Sciatic nerve (tissue), 2 donors: ENCODE data around the gene DKK3. TPM values are rescaled to one million over a fixed set of nuclear protein-coding genes. Genes with fewer than 3 reads are reported as not detected.

ENCODE experiments used
- ATAC-seq: fragments of 200-7000 bp; cut with Tn5 transposase; one replicate; pipeline ENCODE4 v1.9.1; 2020; ENCODE audit warnings: mild to moderate bottlenecking, moderate library complexity
- DNase-seq: peaks from one replicate; pipeline ENCODE4 v3.0.0-alpha.2; 2020; ENCODE audit warnings: low spot score
- intact Hi-C: fragments of 100-400 bp; cut with DNase I; formaldehyde crosslinking; loops from one replicate; pipeline ENCODE4 v1.14.2; 2022
- total RNA-seq: library from RNA; stranded (reverse); fragmentation: NEBNext Ultra II Directional; extraction: Animal tissue kit (Norgen Biotek cat#: 25700); gene quantifications from one replicate; pipeline ENCODE4 v1.2.1, GENCODE V29; 2021
- donor health status: DM: no; HTN: no; CAD: no.
- donor health status: DM: no; HTN: no; CAD: no.

The DKK3 gene
- total RNA-seq = 201 TPM

DNA sequence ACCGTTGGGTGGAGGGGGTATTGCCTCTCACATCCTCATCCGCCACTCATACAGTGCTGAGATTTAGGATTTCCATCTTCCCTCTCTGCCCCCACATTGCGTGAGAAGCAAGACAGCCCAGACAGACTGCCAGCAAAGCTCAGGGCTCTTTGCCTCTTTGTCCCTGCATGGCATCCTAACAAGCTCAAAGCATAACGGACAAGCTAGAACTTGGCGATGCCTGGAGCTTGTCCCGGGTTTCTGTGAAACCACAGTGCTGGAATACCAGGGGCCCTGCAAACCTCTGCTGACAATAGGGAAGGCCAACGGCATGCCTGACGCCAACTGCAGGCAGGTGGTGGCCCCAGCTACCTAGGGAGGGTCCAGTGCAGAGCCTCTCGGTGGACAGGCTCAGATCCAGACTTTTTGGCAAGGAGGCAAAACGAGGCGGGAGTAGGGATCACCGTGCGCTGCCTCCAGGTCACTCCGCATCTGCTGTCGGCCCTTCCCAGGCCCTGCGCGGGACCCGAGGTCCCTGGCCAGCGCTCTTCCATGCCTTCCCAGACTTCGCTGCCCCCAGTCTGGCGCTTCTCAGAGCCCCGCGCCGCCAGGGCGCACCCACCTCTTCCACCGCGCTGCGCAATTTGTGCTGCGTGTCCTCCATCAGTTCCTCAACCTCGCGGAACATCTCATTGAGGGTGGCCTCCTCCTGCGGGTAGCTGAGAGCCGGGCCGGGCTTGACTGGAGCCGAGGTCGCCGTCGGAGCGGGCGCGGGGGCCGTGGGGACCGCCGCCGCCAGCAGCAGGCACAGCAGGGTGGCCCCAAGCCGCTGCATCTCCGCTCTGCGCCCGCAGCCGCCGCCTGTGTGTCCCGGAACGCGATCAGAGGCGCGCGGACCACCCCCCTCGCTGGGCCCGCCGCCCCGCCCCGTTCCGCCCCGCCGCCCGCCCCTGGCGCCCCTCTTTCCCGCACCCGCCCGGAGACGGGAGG, at the start of gene DKK3:
Gene DKK3, minus strand, starts transcription at position 858 of the 969 bp plus-strand sequence. Its CDS starts 44 bp downstream, at position 814.
- DNase-seq = no peak
- intact Hi-C loops = no loop called here
- ATAC-seq = peak; percentile 18

DNA sequence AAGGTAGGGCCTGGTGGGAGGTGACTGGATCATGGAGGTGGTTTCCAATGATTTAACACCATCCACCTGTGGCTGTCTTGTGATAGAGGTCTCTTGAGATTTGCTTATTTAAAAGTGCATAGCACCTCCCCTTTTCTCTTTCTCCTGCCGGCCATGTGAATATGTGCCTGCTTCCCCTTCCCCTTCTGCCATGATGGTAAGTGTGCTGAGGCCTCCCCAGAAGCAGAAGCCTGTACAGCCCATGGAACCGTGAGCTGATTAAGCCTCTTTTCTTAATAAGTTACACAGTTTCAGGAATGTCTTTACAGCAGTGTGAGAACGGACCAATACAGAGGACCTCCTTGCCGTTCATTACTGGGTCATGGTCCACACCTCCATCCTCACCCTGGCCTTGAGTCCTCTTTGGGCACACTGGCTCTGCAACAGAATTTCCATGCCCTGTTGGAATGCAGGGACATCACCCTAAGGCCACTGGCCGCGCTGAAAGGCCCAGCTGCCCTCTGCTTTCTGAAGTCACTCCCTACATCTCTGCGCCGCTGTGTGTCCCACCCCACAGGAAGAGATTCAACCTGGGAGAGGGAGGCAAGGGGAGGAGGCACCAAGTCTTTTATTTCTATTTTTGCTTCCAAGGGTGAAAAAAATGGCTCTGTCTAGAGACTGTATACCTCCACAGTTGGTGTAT, 49.0 kb upstream of the DKK3 start:
- no peak for ATAC-seq
- DNase-seq = no peak
- intact Hi-C loops = no loop called here

DNA sequence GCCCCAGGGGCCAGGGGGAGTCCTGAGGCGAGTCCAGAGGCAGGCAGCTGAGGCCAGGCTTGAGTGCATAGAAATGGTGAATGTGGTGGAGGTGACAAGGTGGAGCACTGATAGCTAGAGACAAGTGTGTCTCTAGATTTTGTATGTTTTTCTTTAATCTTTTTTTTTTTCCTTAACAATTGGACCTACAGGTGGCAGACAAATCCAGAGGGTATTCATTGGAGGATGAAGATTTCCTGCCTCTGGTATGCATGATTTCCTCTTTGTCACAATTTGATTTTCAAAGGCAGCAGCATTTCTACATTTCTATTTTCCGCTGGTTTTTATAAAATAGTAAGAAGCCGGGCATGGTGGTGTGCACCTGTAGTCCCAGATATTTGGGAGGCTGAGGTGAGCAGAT, 47.7 kb upstream of the DKK3 start:
- intact Hi-C loops = no loop called here
- ATAC-seq (no peak), DNase-seq (no peak)

DNA sequence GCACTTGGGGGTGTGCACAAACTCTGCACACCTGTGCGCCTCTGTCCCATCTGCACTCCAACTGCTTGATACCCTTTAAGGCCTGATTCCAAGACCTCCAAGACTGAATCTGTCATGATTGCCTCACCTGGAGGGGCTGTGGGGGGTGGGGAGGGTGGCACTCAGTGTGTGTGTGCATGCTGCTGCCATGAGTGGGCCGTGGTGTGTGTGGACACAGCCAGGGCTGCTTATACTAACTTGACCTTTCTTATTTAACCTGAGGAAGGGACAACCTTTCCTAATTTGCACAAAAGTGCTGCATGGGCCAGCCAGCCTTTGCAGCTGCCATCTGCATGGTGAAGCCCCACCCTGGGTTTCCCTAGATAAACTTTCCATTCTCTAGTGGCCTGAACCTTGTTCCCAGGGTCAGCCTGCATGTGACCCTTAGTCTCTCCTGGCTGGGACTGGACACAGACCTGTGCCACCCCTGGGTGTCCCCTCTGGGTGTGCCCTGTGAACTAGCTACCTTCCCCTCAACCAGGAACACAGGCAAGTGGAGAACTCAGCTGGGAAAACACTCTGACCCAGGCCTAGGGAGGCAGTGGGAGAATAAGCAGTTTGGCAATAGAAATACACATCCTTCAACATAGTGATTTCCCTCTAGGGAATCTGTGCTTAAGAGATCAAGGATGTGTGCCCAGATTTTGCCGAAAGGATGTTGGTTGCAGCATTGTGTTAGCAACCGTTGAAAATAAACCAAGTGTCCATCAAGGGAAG, 45.4 kb upstream of the DKK3 start:
- no peak for DNase-seq
- no peak for ATAC-seq
- intact Hi-C loops = no loop called here

DNA sequence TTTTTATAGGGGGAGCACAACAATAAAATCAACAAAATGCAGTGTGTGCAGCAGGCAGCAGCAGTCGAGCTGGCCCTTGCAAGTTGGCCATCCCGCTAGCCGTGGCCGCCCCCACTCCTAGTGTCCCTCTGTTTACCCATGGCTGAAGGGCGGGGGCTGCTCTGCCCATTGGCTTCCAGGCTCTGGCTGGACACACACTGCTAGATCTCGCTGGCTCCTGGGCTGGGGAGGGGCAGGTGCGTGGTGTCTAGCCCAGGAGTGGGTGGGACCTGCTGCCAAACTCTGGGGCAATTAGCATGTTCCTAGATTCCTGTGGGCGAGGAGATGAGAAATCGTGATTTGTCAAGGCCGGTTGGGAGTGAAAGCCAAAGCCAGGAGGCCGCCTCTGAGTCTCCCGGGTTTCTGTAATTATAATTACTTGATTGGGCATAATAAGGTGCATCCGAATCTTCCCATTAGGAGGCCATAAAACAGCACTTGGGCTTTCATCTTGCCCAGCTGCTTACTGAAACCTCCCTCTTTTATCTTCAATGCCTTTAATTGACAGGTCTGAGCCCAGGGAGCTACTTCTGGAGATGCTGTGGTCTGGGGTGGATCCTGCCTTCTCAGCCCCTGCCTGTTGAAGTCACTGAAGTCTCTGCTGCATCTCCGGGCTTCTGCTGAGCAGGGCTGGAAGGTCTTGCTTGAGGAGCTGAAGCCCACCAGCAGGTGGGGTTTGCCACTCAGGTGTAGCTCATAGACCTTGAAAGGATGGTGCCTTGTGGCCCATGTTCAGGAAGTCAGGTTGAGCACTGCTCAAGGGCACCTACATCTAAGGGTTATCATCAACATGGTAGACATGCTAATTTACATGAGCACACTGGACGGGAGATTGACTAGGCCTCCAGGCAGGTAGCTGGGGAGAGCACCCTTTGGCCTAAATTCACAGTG, 44.5 kb upstream of the DKK3 start:
- ATAC-seq = no peak
- intact Hi-C loops = no loop called here
- DNase-seq = no peak

DNA sequence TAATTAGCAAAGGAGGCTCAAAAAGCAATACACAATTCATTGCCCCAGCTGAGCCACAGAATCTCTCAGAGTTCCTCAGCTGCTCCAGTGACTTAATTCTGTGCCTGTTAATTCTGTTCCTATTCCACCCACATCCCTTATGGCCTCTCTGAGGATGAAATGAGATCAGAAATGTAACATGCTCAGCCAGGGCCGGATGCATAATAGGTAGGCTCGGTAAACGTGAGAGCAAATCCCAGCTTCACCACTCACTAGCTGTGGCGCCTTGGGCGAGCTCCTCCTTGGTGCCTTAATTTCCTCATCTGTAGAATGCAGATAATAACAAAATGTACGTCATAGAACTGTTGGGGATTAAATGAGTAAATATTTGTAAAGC, 42.8 kb upstream of the DKK3 start:
- no peak for DNase-seq

DNA sequence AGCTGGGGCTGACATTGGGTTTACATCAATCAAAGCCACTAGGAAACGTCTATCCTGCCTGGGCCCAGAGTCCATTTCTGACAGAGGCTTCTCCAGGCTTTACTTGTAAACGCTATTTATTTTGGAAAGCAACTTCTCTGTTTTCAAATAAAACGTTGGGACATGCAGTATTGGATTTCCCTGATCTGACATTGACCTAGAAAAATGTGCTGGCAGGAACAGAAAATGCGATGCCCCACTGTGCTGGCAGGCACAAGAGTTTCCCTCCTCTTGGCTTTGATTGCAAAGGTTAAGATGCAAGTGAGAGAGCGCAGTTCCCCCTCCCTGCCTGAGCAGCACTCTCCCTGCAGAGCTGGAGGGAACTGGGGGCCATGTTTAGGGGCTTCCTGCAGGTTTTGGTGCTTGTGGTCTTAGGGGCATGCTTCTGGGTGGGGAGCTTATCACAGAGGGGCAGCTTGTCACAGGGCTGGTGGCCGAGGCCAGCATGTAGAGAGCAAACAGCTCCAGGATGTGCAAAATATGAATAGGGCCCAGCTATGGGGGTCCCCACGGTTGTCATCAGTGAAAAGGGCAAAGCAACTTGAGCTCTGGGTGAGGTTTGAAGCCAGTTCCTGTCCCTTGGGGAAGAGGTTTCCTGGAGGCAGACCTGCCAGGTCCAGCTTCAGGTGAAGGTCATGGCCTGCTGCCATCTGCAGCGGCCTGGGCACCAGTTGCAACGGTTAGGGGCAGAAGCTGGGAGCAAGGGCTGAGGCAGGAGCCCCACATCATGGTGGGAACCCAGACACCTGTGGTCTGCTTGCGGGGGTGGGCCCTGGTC, 42.3 kb upstream of the DKK3 start:
- DNase-seq = no peak
- peak; percentile 23 for ATAC-seq
- intact Hi-C loops = no loop called here

More for the DNA sequence above, 42.8 kb upstream of the DKK3 start:
- no peak for ATAC-seq
- intact Hi-C loops = no loop called here

DNA sequence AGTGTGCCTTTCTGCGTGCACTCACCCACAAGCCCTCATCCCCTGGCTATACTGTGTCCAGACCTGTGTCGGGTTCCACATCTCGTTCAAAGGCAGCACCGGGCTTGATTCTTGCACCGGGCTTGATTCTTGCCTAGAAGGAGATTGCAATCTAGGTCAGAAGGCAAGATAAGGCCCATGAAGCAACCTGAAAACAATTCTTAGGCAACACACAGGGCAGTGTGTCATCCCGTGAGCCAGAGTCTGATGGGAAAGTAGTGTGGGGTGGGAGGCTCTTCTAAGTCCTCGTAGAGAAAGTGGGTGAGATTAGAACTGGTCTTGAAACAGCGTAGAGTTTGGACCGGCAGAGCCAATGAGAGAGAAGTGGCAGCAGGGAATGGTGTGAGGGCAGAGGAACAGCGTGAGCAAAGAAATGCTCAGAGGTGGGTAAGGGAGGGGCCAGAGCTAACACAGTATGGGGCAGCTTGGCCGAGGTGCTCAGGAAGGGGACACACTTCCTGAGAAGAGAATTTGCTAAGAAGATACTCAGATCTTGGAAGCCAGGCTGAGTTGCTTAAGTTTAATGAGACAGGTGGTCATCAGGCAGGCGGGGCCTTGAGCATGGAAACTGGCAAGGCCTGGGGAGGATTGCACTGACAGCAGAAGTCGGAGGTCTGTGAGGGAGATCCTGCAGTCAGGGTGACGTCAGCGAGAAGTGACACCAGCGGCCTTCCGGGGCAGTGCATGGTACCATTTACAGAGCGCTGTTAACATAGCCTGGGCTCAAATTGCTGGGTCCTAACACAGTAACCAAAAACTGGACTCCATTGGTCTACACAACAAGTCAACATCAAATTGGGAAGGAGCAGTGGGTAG, 40.7 kb upstream of the DKK3 start:
- DNase-seq = no peak
- ATAC-seq = no peak
- intact Hi-C loops = loop anchor here (2.0 to 10.0 kb wide), 4 partner anchors 114 to 254 kb away; no protein-coding TSS in a partner anchor

DNA sequence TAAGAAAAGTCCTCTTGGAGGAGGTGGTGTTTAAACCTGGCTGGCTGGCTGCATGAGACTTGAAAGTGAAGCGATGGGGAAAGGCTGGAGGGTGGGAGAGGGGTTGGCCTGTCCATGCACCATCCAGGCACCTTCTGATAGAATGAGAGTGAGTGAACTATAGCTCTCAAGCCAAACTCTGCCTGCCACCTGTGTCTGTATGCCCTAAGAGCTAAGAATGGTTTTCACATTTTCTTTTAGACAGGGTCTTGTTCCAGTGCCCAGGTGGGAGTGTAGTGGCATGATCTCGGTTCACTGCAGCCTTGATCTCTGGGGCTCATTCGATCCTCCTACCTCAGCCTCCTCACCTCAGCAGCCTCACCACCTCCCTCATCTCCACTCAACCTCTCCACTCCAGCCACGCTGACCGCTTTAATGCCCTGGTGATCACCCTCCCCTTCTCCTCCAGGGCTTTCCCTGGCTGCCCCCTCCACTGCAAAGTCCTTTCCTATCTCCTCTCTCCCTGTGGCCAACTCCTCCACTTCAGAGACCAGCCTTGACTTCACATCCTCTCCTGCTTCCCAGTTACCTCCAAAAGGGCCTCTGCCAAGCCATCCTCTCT, 38.3 kb upstream of the DKK3 start:
- DNase-seq (no peak), ATAC-seq (no peak)
- intact Hi-C loops = loop anchor here (5.0 to 10.0 kb wide), 3 partner anchors 112 to 252 kb away; no protein-coding TSS in a partner anchor

DNA sequence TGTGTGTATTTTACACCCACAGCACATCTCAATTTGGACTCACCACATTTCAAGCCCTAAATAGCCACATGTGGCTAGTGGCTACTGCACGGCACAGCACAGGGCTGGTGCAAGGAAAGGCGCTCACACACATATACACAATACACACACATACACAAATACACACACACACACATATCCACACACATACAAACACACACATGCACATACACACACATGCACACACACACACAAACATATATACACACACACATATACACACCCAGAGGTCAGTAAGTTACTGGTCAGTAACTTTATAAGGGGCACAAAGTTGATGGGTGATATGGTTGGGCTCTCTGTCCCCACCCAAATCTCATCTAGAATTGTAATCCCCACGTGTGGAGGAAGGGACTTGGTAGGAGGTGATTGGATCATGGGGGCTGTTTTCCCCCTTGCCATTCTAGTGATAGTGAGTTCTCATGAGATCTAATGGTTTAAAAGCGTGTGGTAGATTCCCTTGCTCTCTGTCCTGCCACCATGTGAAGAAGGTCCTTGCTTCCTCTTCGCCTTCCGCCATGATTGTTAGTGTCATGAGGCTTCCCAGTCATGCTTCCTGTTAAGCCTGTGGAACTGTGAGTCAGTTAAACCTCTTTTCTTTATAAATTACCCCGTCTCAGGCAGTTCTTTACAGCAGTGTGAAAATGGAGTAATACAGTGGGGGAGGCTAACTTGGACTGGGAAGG, 37.6 kb upstream of the DKK3 start:
- ATAC-seq (no peak), DNase-seq (no peak)
- intact Hi-C loops = loop anchor here (5.0 to 10.0 kb wide), 3 partner anchors 111 to 251 kb away; no protein-coding TSS in a partner anchor

DNA sequence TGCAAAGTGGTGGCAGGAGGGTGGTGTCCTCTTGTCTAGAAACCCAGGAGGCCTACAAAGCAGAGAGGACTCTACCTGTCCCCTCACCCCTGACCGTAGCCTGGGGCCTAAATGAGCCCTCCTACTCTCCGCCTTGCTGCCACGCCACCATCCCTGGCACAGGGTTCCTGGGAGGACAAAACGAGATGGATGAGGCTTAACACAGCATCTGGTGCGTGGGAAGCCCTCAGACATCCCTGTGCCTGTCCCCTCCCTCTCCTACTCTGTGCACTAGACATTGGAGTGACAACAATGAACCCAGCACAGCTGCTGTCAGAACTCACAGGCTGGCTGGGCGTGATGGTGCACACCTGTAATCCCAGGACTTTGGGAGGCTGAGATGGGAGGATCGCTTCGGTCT, 36.4 kb upstream of the DKK3 start:
- intact Hi-C loops = loop anchor here (5.0 to 10.0 kb wide), 3 partner anchors 110 to 250 kb away; no protein-coding TSS in a partner anchor
- no peak for DNase-seq
- peak; percentile 1 for ATAC-seq

DNA sequence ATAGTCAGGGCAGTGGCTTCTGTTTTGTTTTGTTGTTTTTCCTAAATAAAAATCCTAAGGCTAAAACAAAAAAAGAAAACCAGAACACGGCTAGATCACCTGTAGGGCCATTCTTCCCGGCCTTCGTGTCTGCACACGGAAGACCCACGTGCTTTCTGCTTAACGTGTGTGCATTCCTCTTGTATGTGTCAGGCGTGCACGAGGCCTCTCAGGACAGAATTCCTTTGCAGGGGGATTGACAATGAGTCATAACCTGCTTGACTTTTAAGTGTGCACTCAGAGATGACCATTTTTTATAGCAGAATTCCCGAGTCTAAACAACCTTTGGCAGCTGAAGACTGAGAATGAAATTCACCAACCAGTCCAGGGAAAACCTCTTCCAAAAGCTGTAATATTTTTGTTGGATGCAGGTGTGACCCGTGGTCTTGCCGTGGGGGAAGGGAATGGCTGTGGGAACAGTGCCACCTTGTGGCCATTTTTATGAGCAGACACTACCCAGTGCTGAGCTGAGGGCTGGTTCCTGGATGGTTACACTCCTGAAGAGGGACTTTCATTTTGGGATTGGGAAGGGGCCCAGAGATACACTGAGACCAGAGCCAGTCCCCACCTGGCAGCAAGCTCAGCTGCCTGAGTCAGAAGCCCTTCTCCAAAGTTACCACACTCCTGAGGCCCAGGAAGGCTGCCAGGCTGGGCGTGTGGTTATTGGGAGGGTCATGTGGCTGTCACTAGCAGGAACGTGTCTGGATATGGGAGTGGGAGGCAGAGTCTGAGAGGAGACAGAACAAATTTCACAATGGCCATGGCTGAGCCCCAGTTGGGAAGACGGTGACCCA, 35.7 kb upstream of the DKK3 start:
- intact Hi-C loops = loop anchor here (10.0 kb wide), 2 partner anchors 109 to 249 kb away; no protein-coding TSS in a partner anchor
- peak; percentile 93 for ATAC-seq

DNA sequence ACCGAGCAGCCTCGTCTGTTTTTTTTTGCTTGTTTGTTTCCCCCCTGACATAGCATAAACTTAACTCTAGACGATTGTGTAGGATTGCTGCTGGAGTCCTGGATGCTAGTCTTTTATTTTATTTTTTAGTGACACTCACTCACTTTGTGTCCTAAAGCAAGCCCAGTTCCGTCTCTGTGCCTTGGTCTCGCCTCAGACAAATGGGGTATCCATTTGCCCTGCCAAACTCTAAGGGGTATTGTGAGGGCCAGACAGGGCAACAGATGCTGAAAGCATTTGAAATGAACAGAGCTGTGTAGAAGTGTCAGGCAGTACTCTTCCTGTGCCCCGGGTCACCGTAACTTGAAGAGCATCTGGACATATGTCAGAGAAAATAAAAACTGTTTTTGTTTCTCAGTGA, 34.8 kb upstream of the DKK3 start:
- intact Hi-C loops = loop anchor here (10.0 kb wide), 2 partner anchors 108 to 248 kb away; no protein-coding TSS in a partner anchor
- ATAC-seq (no peak), DNase-seq (no peak)

More for the DNA sequence above, 35.7 kb upstream of the DKK3 start:
- peak; percentile 89 for DNase-seq

DNA sequence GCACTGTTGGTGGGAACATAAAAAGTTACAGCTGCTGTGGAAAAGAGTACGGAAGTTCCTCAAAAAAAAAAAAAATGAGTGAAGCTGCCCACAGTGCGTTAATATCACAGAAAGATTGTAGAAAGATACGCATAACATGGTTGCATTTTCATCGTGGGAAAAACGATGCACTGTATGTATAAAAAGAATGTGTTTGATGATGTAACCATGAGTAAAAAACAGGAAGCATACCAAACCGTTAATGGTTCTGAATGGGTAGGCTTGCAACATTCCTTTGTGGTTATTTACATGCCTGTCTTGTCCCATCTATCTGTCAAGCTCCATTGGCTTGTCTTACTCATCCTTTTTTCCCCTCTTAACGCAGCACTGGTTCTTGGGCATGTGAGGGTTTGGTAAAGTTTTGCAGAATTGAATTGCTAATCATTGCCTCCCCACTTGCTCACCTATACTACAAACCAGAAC, 33.8 kb upstream of the DKK3 start:
- intact Hi-C loops = loop anchor here (10.0 kb wide), 2 partner anchors 107 to 247 kb away; no protein-coding TSS in a partner anchor
- no peak for DNase-seq
- ATAC-seq = no peak
